Testis (tissue), 2 donors: Measurements from ENCODE around the gene ATP2B2.

Source experiments
- CTCF ChIP-seq, 3 experiments: fragments of 450-650 bp in 2 of 3; fragments of 200-600 bp in 1 of 3; sonication (generic) in 1 of 3; IDR thresholded peaks; one replicate each; pipeline ENCODE4 v1.5.1; 2016 to 2019; ENCODE audit warnings: antibody characterized with exemption in 3 of 3, mild to moderate bottlenecking in 2 of 3, moderate library complexity in 1 of 3
- POLR2A ChIP-seq: fragments of 450-650 bp; IDR thresholded peaks from one replicate; pipeline ENCODE4 v1.6.1; 2017; ENCODE audit warnings: antibody characterized with exemption, mild to moderate bottlenecking, moderate library complexity

GRCh38 chr3:10399634-10400033, 105.8 kb downstream of the ATP2B2 start:
- TF ChIP-seq POLR2A (no peak), CTCF (IDR thresholded peaks at IDR 0.05) (no peak)
